ENCODE measurements around the gene TNNI2. TPM values are rescaled to one million over a fixed set of nuclear protein-coding genes. Genes with fewer than 3 reads are reported as not detected.

TNNI2 gene
- total and polyA plus RNA-seq, 10 of the 15 experiments (the other 5 are each of a cell fraction or from before 2014, with no cell fraction given) = 0.14 to 0.79 (median 0.37) TPM; not detected in 4

- no peak for DNase-seq (ENCODE audit: low read depth, low spot score)
- Histone ChIP-seq H3K9ac (ENCODE audit: control insufficient read depth, insufficient read depth, low read length) (no peak overlapping the region), H3K9me3 (replicated peaks; ENCODE audit: control insufficient read depth, insufficient read depth, low read length) (no peaks in the 10 kb centered on the region), H3K4me2 (ENCODE audit: control insufficient read depth, insufficient read depth) (no peak overlapping the region), H3K36me3 (ENCODE audit: control insufficient read depth in 2 of 2, insufficient read depth in 2 of 2, low read length in 1 of 2) (no peaks in the 10 kb centered on the region), H3K79me2 (ENCODE audit: control insufficient read depth, insufficient read depth, low read length) (no peaks in the 10 kb centered on the region), H4K20me1 (ENCODE audit: control insufficient read depth, insufficient read depth) (no peaks in the 10 kb centered on the region), H3K4me3 (no peak overlapping the region), H3K27me3 (replicated peaks in 1 of 2; ENCODE audit: control insufficient read depth in 2 of 2, insufficient read depth in 2 of 2, low read length in 1 of 2) (no peaks in the 10 kb centered on the region; a peak in 2 of 4 replicates), H3K4me1 (ENCODE audit: control insufficient read depth, insufficient read depth, low read length) (no peaks in the 10 kb centered on the region), H3K27ac (ENCODE audit: control insufficient read depth, insufficient read depth) (no peak overlapping the region), H2AFZ (ENCODE audit: control insufficient read depth, low read depth, low read length) (no peak overlapping the region)
- in situ Hi-C loops (cut with MboI) (no loop called here), intact Hi-C loops (cut with micrococcal nuclease; ENCODE audit: unreplicated experiment) (loop anchor here (1.0 to 5.0 kb wide), 2 partner anchors 138 to 180 kb away; no protein-coding TSS in a partner anchor)
- TF ChIP-seq MEF2B (IDR thresholded peaks at IDR 0.05; ENCODE audit: partially characterized antibody, poor library complexity, severe bottlenecking) (peak; percentile 66), LARP7 (IDR thresholded peaks at IDR 0.05) (no peak), SMC3 (IDR thresholded peaks at IDR 0.05; ENCODE audit: borderline replicate concordance, low read length) (peak; percentile 95), RAD21 (IDR thresholded peaks at IDR 0.05; ENCODE audit: insufficient read depth, low read depth, low read length) (peak; percentile 68), CTCF (IDR thresholded peaks at IDR 0.05 in 2 of 3, conservative IDR thresholded peaks at IDR 0.05 in 1 of 3; ENCODE audit: control insufficient read depth in 2 of 3, extremely low read depth in 1 of 3, insufficient read depth in 1 of 3, low read depth in 3 of 3, low read length in 3 of 3) (peak; percentile 76 to 95 (median 76)), RB1 (IDR thresholded peaks at IDR 0.05; ENCODE audit: borderline replicate concordance) (0 out of 2 replicates have a peak, but pooled peaks have one; percentile 31), BHLHE40 (IDR thresholded peaks at IDR 0.05; ENCODE audit: borderline replicate concordance in 1 of 2, low read depth in 2 of 2, low read length in 1 of 2) (peak in 1 of 2 experiments; percentile 20; a peak in 1 of 4 replicates), YY1 (IDR thresholded peaks at IDR 0.05; ENCODE audit: low read depth, low read length) (peak; percentile 79), EZH2 (IDR thresholded peaks at IDR 0.05; ENCODE audit: borderline replicate concordance, control insufficient read depth, low read depth, low read length) (no peak), MEF2A (IDR thresholded peaks at IDR 0.05; ENCODE audit: insufficient read depth, low read depth, low read length) (no peak), GATAD2B (conservative IDR thresholded peaks at IDR 0.05; ENCODE audit: low read depth) (0 out of 2 replicates have a peak, but pooled peaks have one; percentile 47), BRCA1 (IDR thresholded peaks at IDR 0.05; ENCODE audit: low read depth, low read length) (no peak)
- ChIA-PET POLR2A (interaction anchor here (1.0 kb wide), 1 partner anchor 170 kb away, joined by 3 read pairs; no protein-coding TSS in a partner anchor), CTCF (interaction anchor here (0.7 to 7.9 kb wide), 28 partner anchors 8 to 324 kb away, joined by 3 to 187 read pairs (median 5); partner anchors contain the start of genes KRTAP5-6 and LSP1), RAD21 (ENCODE audit: unreplicated experiment) (interaction anchor here (0.6 to 7.5 kb wide), 13 partner anchors 24 to 319 kb away, joined by 3 to 107 read pairs (median 5); partner anchors contain the start of gene KRTAP5-6), SMC1A (ENCODE audit: uncharacterized antibody, unreplicated experiment) (interaction anchor here (0.6 to 5.9 kb wide), 13 partner anchors 10 to 319 kb away, joined by 3 to 65 read pairs (median 4); no protein-coding TSS in a partner anchor)
- no peak for FAIRE-seq
- peak; percentile 81 for ATAC-seq
- no TSS peak for BruUV-seq (replicated peaks)
- WGBS (ENCODE audit: insufficient coverage, insufficient replicate concordance, low lambda C conversion rate, missing lambda C conversion rate) = 14% methylated on average over 27 of the region's 40 CpGs
Observed at GRCh38 chr11:1832211-1832919, 6.4 kb upstream of the TNNI2 start.
